ENCODE results near the gene PPP1R36.

Gene PPP1R36

DNA sequence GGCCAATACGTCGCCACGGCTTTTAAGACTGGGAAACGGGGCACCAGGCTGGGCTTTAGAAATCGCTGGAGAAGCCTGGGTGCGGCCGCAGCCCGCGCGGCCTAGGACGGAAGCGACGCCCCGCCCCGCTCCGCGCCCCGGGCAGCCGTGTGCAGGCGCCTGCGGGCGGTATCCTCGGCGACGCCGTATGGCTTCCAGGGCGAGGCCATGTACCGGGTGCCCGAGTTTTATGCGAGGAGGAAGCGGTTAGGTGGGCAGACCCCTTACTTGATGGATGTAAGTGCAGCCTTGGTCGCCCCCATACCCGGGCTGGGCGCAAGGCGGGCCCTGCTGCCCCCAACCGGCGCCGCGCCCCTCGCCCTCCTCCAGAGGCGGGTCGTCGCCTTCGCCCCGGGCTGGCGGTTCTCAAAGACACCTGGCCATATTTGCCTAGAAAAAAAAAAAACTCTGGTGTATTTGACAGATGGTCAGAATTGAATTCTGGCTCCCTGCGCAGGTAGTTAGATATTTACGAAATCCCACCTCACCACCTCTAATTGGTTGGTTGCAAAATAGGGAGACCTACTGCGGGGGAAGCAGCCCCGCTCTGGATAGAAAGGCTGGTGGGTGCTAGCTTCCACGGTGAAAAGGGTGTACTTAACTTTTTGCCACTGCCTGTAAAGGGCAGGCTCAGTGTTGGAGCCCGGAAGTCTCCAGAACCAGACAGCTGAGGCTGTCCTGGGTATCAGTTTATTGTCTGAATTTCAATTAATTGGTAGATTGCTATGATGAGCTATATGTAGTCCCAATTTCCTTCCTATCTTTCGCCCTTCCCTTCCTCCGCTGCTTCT lies at the start of gene PPP1R36:
Gene PPP1R36 (plus strand): TSS at position 171 of the 830 bp plus-strand sequence. CDS start 37 bp downstream, at position 208.
- Histone ChIP-seq H3K9me3 (no peaks in the 10 kb centered on the region), H3K27me3 (peaks cover 99% of the 10 kb centered on the region), H3K36me3 (no peaks in the 10 kb centered on the region), H3K27ac (no peak within 1 kb of the TSS), H3K4me3 (ENCODE audit: low read depth in 1 of 2, low read length in 1 of 2) (peak within 1 kb of the TSS; percentile 3 to 24), H3K4me1 (ENCODE audit: control insufficient read depth in 1 of 2, insufficient read depth in 1 of 2, low read depth in 1 of 2, low read length in 1 of 2) (peaks cover 10 to 11% of the 10 kb centered on the region in 2 experiments)
- TF ChIP-seq, protein P1, sequence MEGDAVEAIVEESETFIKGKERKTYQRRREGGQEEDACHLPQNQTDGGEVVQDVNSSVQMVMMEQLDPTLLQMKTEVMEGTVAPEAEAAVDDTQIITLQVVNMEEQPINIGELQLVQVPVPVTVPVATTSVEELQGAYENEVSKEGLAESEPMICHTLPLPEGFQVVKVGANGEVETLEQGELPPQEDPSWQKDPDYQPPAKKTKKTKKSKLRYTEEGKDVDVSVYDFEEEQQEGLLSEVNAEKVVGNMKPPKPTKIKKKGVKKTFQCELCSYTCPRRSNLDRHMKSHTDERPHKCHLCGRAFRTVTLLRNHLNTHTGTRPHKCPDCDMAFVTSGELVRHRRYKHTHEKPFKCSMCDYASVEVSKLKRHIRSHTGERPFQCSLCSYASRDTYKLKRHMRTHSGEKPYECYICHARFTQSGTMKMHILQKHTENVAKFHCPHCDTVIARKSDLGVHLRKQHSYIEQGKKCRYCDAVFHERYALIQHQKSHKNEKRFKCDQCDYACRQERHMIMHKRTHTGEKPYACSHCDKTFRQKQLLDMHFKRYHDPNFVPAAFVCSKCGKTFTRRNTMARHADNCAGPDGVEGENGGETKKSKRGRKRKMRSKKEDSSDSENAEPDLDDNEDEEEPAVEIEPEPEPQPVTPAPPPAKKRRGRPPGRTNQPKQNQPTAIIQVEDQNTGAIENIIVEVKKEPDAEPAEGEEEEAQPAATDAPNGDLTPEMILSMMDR (IDR thresholded peaks at IDR 0.05): no peak

GRCh38 chr14:64500088-64500487 lies 49.7 kb upstream of the PPP1R36 start:
- H3K27me3 ChIP-seq: peaks cover 22% of the 10 kb centered on the region
- TF ChIP-seq, protein P1 (IDR thresholded peaks at IDR 0.05): no peak
- H3K27ac ChIP-seq: no peak overlapping the region
- H3K36me3 ChIP-seq: no peaks in the 10 kb centered on the region
- peaks cover 9 to 11% of the 10 kb centered on the region in 2 experiments for H3K4me1 ChIP-seq (ENCODE audit: control insufficient read depth in 1 of 2, insufficient read depth in 1 of 2, low read depth in 1 of 2, low read length in 1 of 2)
- no peak overlapping the region for H3K4me3 ChIP-seq (ENCODE audit: low read depth in 1 of 2, low read length in 1 of 2)
- no peaks in the 10 kb centered on the region for H3K9me3 ChIP-seq

- Histone ChIP-seq H3K9me3 (no peaks in the 10 kb centered on the region), H3K4me1 (ENCODE audit: control insufficient read depth in 1 of 2, insufficient read depth in 1 of 2, low read depth in 1 of 2, low read length in 1 of 2) (peaks cover 21 to 26% of the 10 kb centered on the region in 2 experiments), H3K27ac (no peak overlapping the region), H3K36me3 (no peaks in the 10 kb centered on the region), H3K27me3 (peaks cover 22% of the 10 kb centered on the region), H3K4me3 (ENCODE audit: low read depth in 1 of 2, low read length in 1 of 2) (no peak overlapping the region)
- TF ChIP-seq, protein P1 (IDR thresholded peaks at IDR 0.05): no peak
These were observed 48.2 kb upstream of the PPP1R36 start for GRCh38 chr14:64501411-64502171.

DNA sequence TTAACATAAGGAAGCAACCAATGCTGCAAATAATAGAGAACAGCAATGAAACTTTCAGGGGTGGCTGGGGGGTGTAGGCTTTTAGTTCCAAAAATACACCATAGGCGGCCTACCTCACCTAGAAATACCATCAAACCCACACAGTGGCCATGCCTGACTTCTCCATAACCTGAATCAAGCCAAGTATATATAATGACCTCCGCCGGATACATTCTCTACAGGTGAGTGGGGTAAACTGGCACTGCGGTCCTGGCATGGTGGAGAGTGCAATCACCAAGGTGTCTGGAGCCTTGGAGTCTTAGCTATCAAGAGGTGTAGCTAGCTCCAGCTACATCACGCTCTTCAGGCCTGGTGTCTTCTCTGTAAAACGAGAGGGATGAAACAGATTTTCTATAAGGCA lies 47.3 kb upstream of the PPP1R36 start:
- TF ChIP-seq, protein P1 (IDR thresholded peaks at IDR 0.05): no peak
- Histone ChIP-seq H3K27ac (no peak overlapping the region), H3K27me3 (peaks cover 22% of the 10 kb centered on the region), H3K36me3 (no peaks in the 10 kb centered on the region), H3K4me1 (ENCODE audit: control insufficient read depth in 1 of 2, insufficient read depth in 1 of 2, low read depth in 1 of 2, low read length in 1 of 2) (peaks cover 24 to 29% of the 10 kb centered on the region in 2 experiments), H3K4me3 (ENCODE audit: low read depth in 1 of 2, low read length in 1 of 2) (peak overlapping the region; percentile 89 to 93), H3K9me3 (no peaks in the 10 kb centered on the region)

GRCh38 chr14:64502887-64503433 lies 46.8 kb upstream of the PPP1R36 start:
- Histone ChIP-seq H3K4me3 (ENCODE audit: low read depth in 1 of 2, low read length in 1 of 2) (peak overlapping the region; percentile 89 to 93), H3K27me3 (peaks cover 22% of the 10 kb centered on the region), H3K27ac (peak overlapping the region; percentile 98), H3K9me3 (no peaks in the 10 kb centered on the region), H3K4me1 (ENCODE audit: control insufficient read depth in 1 of 2, insufficient read depth in 1 of 2, low read depth in 1 of 2, low read length in 1 of 2) (peaks cover 24 to 31% of the 10 kb centered on the region in 2 experiments), H3K36me3 (no peaks in the 10 kb centered on the region)
- TF ChIP-seq, protein P1 (IDR thresholded peaks at IDR 0.05): no peak
